Fibroblast of skin of right quadriceps (primary cell): Measurements from ENCODE around the gene PIF1.
"Not testable (repeated sequence)": the region's sequence is repeated elsewhere in the genome, so short reads cannot be mapped to it uniquely, and the experiment has no call there.

Experiments
- DNase-seq: peaks from one replicate; pipeline ENCODE4 v3.0.0-alpha.2; 2013

Gene PIF1

DNA sequence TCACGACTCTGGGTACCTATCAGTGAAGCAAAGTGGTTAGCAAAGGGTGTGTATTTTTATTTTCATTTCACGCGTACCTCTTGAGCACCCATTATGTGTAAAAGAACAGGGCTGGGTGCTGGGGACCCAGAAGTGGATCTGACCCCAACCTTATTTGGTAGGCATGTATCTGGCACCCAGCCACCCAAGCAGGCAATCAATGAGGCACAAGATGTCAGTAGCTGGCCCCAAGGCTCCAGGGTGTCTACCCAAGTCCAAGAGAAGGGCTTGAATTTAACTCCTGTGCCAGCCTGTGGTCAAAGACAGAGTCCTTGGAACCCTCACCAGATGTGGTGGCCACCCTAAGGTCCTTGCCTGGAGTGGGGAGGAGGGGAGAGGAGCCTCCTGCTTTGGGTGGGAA lies 22.0 kb upstream of the PIF1 start:
- no peak for DNase-seq

DNA sequence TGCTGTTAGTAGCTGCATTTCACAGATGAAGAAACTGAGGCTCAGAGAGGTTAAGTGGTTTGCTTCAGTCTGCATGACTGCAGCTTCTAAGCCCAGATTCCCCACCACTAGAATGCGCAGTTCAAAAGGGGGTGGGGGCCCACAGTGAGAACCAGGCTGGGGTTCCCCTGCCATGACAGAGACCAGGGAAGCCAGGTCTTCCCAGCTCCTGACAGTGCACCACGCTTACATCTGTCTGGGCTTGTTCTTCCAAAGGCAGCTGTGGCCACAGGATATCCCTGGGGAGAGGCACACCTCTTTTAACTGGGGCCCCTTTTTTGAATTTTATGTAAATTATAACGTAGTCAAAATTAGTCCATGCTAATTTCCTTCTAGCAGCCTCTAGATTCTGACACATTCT lies 21.6 kb upstream of the PIF1 start:
- DNase-seq = no peak

DNA sequence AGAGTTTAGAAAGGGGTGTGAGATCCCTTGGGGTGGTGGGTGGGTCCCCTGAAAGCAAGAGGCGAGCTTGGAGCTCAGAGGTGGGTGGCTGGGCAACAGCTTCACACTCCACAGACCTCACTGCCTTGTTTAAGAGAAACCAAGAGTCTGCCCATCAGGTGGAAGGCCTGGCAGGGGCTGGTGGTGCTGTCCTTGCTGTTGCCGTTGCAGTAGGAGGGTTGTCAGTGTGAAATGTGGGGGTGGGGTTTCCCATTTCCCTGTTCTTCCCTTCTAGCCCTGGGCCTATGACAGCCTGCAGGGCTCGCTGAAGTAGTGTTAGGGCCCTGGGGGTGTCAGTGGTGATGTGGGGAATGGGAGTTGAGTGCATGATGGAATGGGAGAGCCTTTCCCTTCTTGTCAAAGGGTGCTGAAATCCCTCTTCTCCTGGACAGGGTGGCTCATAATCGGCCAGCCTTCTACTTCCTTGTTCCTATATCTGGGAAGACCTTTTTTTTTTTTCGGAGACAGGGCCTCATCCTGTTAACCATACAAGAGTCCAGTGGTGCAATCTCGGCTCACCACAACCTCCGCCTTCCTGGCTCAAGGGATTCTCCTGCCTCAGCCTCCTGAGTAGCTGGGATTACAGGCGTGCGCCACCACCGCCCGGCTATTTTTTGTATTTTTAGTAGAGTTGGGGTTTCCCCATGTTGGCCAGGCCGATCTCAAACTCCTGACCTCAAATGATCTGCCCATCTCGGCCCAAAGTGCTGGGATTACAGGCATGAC lies 20.6 kb upstream of the PIF1 start:
- no peak for DNase-seq

DNA sequence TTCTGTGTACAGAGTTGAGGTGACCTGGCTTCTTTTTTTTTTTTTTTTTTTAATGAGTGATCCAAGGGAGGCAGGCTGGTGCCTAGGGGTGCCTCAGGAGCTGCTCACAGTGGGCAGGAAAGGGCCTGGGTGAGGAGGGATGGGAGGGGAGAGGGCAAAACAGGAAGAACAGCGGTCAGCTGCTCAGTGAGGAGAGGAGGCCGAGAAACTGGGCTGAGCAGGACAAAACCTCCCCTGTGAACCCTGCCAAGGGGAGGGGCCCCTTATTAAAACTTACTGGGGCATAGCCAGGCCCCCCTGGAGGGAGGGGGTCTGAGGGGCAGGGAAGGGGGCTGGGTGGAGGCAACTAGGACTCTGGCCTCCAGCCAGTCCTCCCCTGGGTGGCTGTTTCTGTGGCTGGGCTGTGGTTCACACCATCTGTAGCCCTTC lies 19.8 kb upstream of the PIF1 start:
- no peak for DNase-seq

DNA sequence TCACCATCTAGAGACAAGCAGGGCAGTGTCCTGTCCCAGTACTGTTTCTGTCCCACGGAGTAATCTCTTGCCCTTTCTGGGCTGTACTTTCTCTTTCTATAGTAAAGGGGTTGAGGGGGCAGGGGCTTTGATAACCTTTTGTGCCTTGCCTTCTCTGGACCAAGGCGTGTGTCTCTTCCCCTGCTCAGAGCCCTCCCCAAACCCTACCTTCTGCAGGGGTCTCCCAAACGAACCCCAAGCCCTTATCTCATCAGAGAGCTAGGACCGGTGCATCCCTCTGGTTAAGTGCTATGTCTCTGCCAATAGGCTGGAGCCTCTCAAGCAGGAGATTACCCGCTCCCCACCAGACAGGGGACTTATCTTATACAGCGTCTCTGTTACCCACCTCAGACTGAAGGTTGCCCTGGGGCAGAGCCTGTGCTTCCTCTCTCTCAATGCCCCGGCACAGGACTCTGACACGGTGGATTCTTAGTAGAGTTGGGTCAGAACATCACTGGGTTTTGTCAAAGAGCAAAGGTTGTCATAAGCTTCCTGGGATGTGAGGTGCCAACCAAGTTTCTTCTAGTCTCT lies 19.2 kb upstream of the PIF1 start:
- no peak for DNase-seq

DNA sequence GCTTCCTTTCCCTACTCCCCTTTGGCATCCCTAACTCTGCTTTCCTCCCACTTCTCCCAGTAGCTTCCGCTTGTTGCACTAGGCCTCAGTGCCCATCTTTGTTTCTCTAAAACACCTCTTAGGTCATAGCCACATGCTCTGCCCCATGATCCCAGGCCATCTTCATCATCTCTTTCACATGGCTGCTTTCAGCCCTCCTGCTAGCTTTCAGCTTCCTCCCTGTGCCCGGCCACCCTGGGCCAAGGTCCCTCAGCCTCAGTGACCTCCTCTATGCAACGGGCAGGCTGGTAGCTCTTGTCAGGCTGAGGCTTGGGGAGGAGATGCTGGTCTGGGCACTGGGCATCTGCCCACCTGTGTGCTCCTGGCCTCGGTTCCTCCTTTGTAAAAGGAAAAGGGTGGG lies 18.5 kb upstream of the PIF1 start:
- DNase-seq = no peak

DNA sequence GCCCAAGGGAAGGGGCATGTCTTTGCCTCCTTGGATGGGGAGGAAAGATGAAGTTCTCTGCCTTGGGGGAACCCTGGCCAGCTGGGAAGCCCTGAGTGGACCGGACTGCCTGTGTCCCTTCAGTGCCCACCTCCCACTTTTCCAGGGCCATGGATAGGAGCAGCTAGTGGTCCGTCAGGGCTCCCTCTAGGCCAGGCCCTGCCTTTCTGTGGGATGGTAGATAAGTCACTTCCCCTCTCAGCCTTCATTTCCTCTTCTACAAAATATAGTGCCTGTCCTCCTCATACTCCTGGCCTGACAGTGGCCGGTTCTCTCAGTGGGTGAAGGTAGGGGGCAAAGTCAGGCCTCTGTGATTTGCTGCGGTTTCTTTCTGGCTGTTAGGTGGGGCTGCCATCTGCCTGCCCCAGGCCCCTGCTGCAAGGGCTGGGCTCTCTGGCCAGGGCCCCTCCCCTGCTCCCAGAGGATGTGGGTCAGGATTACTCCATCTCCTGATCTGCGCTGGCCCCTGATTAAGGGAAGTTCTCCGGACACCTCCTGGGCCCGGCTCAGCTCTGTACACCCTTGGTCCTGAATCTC lies 17.6 kb upstream of the PIF1 start:
- no peak for DNase-seq

DNA sequence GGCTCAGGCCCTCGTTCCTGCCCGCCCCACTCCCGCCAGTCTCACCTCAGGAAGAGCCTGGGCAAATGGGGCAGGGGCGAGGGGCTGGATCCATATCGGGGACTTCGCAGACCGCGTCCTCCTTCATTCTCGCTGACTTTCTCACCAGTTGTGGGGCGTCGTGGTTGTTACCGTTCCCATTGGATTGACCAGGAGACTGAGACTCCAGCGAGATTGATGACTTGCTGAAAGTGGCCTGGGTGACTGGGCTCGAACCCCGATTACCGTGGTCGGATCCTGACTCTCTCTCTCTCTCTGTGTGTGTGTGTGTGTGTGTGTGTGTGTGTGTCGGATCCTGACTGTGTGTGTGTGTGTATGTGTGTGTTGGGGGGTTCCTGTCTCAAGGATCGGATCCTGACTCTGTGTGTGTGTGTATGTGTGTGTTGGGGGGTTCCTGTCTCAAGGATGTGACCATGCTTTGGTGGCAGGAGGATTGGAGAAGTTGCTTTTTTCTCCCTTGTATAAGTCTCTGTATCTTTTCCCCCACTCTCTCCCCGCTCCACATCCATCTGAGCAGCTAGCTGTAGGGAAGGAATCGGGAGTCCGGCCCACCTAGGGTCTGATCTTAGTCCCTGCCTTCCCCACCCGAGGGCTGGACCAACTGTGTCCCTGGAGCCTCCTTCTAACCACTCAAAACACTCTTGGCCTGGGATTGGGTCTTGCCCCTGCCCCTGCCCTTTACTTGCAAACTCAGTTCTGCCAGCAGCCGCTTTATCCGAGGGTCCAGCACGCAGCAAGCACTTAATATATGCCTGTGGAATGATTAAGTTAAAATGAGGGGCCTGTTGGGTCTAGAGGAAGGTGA lies 16.9 kb upstream of the PIF1 start:
- DNase-seq = no peak

DNA sequence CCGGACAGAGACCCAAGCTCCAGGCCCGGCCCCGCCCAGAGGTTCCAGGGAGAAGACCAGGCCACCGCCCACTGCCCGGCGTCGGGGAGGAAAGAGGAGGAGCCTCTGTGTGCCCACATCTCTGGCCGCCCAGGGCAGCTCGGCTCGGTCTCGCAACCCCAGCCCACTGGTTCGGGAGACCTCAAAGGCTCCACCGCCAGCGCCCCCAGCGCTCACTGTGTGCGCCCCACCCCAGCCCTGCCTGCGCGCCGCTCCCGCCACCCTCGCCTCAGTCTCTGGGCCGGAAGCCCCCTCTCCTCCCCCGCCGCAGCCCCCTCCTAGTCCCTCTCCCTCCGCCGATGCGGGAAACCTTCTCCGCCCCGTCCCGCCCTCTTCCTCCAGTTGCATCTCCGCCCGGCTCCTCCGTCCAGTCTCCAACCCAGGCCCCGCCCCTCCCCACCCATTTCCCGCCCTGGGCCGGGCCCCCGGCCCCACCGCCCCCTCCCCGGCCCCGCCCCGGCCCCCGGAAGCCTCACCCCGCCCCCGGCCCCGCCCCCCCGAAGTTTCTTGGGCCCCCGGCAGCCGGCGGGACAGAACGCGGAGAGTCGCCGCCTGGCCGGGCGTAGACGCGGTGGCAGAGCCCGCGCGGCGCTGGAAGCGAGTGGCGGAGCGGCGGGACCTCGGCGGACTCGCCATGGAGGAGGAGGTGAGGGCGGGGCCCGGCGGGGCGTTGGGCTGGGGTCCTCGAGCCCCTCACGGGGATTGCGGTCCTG lies 16.1 kb upstream of the PIF1 start, which contains the start of gene PLEKHO2:
PLEKHO2 (plus strand) TSS at position 572 of the 752 bp plus-strand sequence; CDS start at position 674, 102 bp downstream.
- peak; percentile 96 for DNase-seq

DNA sequence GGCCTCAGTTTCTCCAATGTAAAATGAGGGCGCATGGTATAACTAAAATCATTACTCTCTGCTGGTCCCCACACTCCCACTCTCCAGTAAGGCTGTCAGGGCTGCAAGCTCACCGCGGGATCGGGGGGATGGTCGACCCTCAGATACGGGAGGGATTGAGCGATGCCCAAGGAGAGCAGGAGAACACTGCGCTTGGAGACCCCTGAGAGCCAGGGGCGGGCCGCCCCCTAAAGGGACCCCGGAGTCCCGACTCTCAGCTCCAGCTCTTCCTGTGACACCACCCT lies 15.6 kb upstream of the PIF1 start:
- DNase-seq = no peak

DNA sequence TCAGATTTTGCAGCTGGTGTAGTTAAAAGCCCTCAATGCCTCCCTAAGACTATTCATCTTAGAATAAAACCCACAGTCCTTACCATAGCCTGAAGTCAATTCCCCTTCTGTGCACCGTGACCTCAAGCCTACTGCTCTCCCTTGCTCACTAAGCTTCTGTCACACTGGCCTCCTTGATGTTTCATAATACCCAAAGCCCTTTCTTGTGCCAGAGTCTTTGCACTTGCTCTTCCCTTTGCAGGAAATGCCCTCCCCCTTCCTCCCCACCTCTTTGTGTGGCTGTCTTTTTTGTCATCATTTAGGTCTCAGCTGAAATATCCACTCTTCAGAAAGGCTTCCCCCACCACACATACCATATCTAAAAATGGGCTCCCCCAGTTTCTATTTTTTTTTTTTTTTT lies 12.1 kb upstream of the PIF1 start:
- no peak for DNase-seq

DNA sequence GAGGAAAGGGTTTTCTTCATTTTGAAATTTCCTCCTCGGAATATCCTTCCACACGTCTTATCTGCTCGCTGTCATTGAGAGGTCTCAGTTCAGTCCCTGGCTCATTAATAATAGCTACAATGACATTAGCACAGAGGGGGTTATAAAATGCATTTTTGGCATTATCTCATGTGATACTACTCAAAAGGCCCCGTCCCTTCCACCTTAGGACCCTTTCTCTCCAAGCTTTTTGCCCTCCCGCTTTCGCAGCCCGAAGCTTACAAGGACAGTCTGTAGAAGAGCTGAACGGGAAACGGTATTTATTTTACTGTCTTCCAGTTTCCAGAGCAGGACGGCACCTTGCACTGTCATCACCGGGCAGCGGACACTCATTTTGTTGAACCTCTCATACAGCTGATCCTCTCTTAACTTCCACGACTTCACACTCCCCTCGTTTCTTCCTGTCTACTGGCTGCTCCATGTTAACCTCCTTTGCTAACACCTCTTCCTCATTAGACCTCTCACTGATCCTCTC lies 10.6 kb upstream of the PIF1 start:
- no peak for DNase-seq

DNA sequence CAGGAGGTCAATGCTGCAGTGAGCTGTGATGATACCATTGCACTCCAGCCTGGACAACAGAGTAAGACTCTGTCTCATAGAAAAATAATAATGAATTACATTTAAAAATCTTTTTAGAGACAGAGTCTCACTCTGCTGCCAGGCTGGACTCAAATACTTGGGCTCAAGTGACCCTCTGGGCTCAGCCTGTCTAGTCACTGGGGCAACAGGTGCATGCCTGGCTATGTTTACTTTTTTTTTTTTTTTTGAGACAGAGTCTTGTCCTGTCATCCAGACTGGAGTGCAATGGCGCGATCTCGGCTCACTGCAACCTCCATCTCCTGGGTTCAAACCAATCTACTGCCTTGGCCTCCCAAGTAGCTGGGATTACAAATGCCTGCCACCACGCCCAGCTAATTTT lies 8.2 kb upstream of the PIF1 start:
- DNase-seq = no peak

DNA sequence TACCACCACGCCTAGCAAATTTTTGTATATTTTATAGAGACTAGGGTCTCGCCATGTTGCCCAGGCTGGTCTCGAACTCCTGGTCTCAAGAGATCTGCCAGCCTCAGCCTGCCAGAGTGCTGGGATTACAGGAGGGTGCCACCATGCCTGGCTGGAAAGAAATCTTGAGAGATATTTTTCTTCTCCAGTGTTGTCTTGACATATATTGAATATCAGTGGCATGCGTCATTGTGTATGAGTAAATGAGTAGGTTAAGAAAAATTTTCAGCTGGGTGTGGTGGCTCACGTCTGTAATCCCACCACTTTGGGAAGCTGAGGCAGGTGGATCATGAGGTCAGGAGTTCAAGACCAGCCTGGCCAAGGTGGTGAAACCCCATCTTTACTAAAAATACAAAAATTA lies 3.5 kb upstream of the PIF1 start:
- DNase-seq = no peak

DNA sequence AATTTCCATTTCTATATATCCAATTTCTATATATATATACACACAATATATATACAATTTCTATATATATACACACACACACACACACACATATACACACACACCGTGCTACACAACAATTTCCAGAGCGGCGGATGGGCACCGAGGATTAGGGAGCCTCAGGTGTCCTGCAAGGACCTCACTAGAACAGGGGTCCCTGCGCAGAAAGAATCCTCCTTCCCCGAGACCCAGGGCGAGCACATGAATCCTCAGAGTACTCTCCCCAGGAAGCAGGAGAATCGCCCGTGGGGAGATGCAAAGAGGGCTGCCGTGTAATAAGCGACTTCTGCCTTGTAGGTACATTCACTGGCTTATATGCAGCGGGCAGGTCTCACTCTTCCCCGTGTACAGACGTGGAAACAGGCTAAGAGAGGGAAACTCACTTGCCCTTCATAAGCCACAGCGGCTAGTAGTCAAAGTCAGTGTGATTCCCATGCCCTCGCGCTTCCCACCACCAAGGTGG lies 467 bp downstream of the PIF1 start:
- DNase-seq = no peak

DNA sequence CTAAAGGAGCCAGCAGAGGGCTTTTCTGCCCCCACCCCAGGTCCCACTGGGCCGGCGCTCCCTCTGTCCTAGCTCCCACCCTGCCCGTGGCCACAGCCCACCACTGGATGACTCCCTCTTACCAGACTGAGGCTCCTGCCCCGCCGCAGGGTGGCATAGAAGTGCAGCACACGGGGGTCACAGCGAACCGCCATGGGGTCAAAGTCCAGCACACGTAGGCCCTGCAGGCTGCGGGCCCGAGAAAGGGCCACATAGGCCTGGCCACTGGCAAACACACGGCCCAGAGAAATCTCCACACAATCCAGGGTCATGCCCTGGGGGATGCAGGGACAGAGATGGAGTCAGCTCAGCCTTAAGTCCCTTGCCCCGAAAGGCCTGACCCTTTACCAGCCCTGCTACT lies 9.0 kb downstream of the PIF1 start:
- DNase-seq = no peak

DNA sequence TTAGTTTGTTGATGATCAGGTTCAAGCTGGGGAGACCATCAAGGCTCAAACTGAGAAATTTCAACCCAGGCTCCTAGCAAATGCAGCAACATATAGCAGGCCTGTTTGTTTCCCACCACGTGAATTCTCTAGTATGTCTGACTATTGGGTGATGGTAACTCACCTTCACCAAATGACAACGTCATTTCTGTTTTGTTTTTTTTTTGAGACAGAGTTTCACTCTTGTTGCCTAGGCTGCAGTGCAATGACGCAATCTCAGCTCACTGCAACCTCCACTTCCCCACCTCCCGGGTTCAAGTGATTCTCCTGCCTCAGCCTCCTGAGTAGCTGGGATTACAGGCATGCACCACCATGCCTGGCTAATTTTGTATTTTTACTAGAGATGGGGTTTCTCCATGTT lies 10.5 kb downstream of the PIF1 start:
- not testable (repeated sequence) for DNase-seq

DNA sequence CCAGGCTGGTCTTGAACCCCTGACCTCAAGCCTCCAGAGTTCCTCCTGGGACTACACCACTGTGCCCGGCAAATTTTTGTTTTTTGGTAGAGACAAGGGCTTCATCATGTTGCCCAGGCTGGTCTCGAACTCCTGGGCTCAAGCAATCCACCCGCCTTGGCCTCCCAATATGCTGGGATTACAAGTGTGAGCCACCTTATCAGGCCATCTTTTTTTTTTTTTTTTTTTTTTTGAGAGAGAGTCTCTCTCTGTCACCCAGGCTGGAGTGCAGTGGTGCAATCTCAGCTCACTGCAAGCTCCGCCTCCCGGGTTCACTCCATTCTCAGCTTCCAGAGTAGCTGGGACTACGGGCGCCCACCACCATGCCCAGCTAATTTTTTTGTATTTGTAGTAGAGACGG lies 11.2 kb downstream of the PIF1 start:
- DNase-seq = not testable (repeated sequence)

DNA sequence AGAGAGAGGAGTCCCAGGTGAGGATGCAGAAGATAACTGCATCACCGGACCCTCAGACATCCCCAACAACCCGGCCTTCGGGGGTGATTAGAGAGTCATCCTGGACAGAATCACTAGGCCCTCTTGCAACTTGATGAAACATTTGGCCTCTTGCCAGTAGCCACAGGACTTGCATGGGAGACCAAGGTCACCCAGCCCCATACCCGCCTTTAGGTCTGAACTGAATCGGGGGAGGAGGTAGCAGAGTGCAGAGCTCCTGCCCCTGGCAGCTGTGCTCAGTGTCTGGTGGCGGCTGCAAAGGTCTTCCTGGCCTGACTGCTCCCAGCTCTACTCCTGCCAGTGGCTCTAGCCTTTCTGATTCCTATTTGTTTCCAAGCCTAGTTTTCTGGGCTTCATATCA lies 12.4 kb downstream of the PIF1 start:
- peak; percentile 33 for DNase-seq

DNA sequence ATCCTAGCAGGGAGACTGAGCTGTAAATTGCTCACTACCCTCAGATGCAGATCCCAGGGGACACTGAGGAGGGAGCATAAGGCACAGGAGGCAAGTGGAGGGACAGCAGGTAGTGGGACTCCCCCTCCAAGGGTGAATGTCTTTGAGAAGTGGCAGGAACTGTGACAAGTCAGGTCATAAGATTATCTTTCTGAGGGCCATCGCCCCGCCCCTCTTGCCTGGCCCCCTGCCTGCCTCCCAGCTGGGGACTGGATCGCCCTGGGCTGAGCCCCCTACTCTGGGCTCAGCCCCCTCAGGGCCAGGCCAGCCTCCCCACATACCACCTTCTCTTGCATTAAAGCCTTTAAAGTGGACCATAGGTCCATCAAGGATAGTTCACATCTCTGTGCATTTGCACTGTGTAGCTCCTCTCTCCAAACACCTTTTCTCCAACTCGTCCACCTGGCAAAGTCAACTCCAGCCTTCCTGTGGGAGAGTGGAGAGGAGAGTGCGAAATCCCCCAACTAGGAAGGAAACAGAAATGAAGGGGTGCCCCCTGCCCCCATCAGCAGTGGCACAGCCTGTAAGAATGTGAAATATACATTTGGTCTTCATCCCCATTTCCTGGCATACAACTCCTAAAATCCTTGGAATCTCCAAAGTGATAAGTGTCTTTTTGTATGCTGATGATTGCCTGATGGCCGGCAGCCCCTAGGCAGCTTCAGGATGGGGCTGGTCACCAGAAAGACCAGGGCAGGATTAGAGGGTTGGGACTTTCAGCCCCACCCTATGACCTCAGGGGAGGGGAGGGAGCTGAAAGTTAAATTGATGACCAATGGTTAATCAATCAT lies 14.7 kb downstream of the PIF1 start:
- DNase-seq = no peak

DNA sequence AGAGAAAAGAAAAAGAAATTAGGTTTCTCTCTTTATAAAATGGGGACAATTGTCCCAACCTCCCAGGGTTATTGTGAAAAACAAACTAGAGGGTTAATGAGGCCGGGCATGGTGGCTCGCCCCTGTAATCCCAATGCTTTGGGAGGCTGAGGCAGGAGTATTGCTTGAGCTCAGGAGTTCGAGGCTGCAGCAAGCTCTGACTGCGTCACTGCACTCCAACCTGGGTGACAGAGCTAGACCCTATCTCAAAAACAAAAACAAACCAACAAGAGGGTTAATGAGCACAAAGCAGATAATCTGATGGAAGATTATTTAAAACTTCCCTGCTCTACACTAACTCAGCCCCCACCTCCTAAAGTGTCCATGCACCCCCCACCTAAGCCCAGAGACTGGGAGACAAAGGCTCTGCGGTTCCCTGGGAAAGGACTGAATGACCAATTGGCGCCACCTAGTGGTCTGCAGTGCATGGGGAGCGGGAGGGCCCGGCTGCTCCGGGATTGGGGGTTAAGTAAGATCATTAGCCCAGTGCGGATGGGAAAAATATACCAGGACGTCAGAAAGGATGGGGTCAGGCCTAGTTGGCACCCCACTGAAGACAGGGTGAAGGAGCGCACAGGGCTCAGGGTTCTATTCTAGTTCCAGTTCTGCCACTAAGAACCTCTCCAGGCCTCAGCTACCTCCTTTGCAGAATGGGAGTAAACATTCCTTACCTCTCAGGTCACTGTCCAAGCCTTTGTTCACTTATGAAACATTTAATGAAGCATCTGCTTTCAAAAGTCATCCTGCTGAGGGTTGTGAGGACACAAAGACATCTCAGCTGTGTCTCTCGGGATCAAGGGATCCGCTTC lies 15.6 kb downstream of the PIF1 start:
- peak; percentile 57 for DNase-seq
